ENCODE measurements around the gene PPFIBP1.

Gene PPFIBP1

GRCh38 chr12:27560126-27560525 is 36.1 kb downstream of the PPFIBP1 start:
- Histone ChIP-seq H3K4me1 (ENCODE audit: control insufficient read depth, insufficient read depth, low read length, poor library complexity, severe bottlenecking) (no peaks in the 10 kb centered on the region), H3K27me3 (replicated peaks; ENCODE audit: control insufficient read depth, insufficient read depth, low read length, poor library complexity, severe bottlenecking) (no peaks in the 10 kb centered on the region), H3K4me3 (ENCODE audit: insufficient read depth, low read depth, low read length, poor library complexity, severe bottlenecking) (no peak overlapping the region), H3K27ac (ENCODE audit: insufficient read depth, low read length, poor library complexity, severe bottlenecking) (no peak overlapping the region), H3K36me3 (ENCODE audit: control insufficient read depth, insufficient read depth, low read length) (no peaks in the 10 kb centered on the region), H3K9me3 (ENCODE audit: control insufficient read depth, low read length) (no peaks in the 10 kb centered on the region)
- no peak for DNase-seq

GRCh38 chr12:27561535-27562350 is 37.7 kb downstream of the PPFIBP1 start:
- no peaks in the 10 kb centered on the region for H3K4me1 ChIP-seq (ENCODE audit: control insufficient read depth, insufficient read depth, low read length, poor library complexity, severe bottlenecking)
- no peaks in the 10 kb centered on the region for H3K9me3 ChIP-seq (ENCODE audit: control insufficient read depth, low read length)
- no peaks in the 10 kb centered on the region for H3K36me3 ChIP-seq (ENCODE audit: control insufficient read depth, insufficient read depth, low read length)
- H3K4me3 ChIP-seq (ENCODE audit: insufficient read depth, low read depth, low read length, poor library complexity, severe bottlenecking), result no peak overlapping the region
- DNase-seq, result no peak
- H3K27ac ChIP-seq (ENCODE audit: insufficient read depth, low read length, poor library complexity, severe bottlenecking), result no peak overlapping the region
- H3K27me3 ChIP-seq (replicated peaks; ENCODE audit: control insufficient read depth, insufficient read depth, low read length, poor library complexity, severe bottlenecking), result no peaks in the 10 kb centered on the region

- Histone ChIP-seq H3K9me3 (ENCODE audit: control insufficient read depth, low read length) (no peaks in the 10 kb centered on the region), H3K4me1 (ENCODE audit: control insufficient read depth, insufficient read depth, low read length, poor library complexity, severe bottlenecking) (no peaks in the 10 kb centered on the region), H3K4me3 (ENCODE audit: insufficient read depth, low read depth, low read length, poor library complexity, severe bottlenecking) (no peak overlapping the region), H3K27me3 (replicated peaks; ENCODE audit: control insufficient read depth, insufficient read depth, low read length, poor library complexity, severe bottlenecking) (no peaks in the 10 kb centered on the region), H3K36me3 (ENCODE audit: control insufficient read depth, insufficient read depth, low read length) (no peaks in the 10 kb centered on the region), H3K27ac (ENCODE audit: insufficient read depth, low read length, poor library complexity, severe bottlenecking) (no peak overlapping the region)
- no peak for DNase-seq
Observed at GRCh38 chr12:27564612-27565213, 40.7 kb downstream of the PPFIBP1 start.

GRCh38 chr12:27566159-27566558 is 42.2 kb downstream of the PPFIBP1 start:
- no peaks in the 10 kb centered on the region for H3K4me1 ChIP-seq (ENCODE audit: control insufficient read depth, insufficient read depth, low read length, poor library complexity, severe bottlenecking)
- no peaks in the 10 kb centered on the region for H3K36me3 ChIP-seq (ENCODE audit: control insufficient read depth, insufficient read depth, low read length)
- no peak overlapping the region for H3K27ac ChIP-seq (ENCODE audit: insufficient read depth, low read length, poor library complexity, severe bottlenecking)
- no peak for DNase-seq
- no peaks in the 10 kb centered on the region for H3K9me3 ChIP-seq (ENCODE audit: control insufficient read depth, low read length)
- H3K27me3 ChIP-seq (replicated peaks; ENCODE audit: control insufficient read depth, insufficient read depth, low read length, poor library complexity, severe bottlenecking), result no peaks in the 10 kb centered on the region
- H3K4me3 ChIP-seq (ENCODE audit: insufficient read depth, low read depth, low read length, poor library complexity, severe bottlenecking), result no peak overlapping the region

GRCh38 chr12:27566626-27567025 is 42.6 kb downstream of the PPFIBP1 start:
- H3K27ac ChIP-seq (ENCODE audit: insufficient read depth, low read length, poor library complexity, severe bottlenecking), result no peak overlapping the region
- H3K9me3 ChIP-seq (ENCODE audit: control insufficient read depth, low read length), result no peaks in the 10 kb centered on the region
- H3K4me3 ChIP-seq (ENCODE audit: insufficient read depth, low read depth, low read length, poor library complexity, severe bottlenecking), result no peak overlapping the region
- H3K27me3 ChIP-seq (replicated peaks; ENCODE audit: control insufficient read depth, insufficient read depth, low read length, poor library complexity, severe bottlenecking), result no peaks in the 10 kb centered on the region
- no peak for DNase-seq
- H3K4me1 ChIP-seq (ENCODE audit: control insufficient read depth, insufficient read depth, low read length, poor library complexity, severe bottlenecking), result no peaks in the 10 kb centered on the region
- no peaks in the 10 kb centered on the region for H3K36me3 ChIP-seq (ENCODE audit: control insufficient read depth, insufficient read depth, low read length)

- DNase-seq, result no peak
- H3K27me3 ChIP-seq (replicated peaks; ENCODE audit: control insufficient read depth, insufficient read depth, low read length, poor library complexity, severe bottlenecking), result no peaks in the 10 kb centered on the region
- no peaks in the 10 kb centered on the region for H3K9me3 ChIP-seq (ENCODE audit: control insufficient read depth, low read length)
Observed at GRCh38 chr12:27571463-27571862, 47.5 kb downstream of the PPFIBP1 start.

GRCh38 chr12:27572486-27573255 is 48.7 kb downstream of the PPFIBP1 start:
- Histone ChIP-seq H3K27ac (ENCODE audit: insufficient read depth, low read length, poor library complexity, severe bottlenecking) (no peak overlapping the region), H3K9me3 (ENCODE audit: control insufficient read depth, low read length) (no peaks in the 10 kb centered on the region), H3K4me3 (ENCODE audit: insufficient read depth, low read depth, low read length, poor library complexity, severe bottlenecking) (no peak overlapping the region), H3K27me3 (replicated peaks; ENCODE audit: control insufficient read depth, insufficient read depth, low read length, poor library complexity, severe bottlenecking) (no peaks in the 10 kb centered on the region), H3K36me3 (ENCODE audit: control insufficient read depth, insufficient read depth, low read length) (no peaks in the 10 kb centered on the region), H3K4me1 (ENCODE audit: control insufficient read depth, insufficient read depth, low read length, poor library complexity, severe bottlenecking) (no peaks in the 10 kb centered on the region)
- DNase-seq, result no peak

More at GRCh38 chr12:27571463-27571862, 47.5 kb downstream of the PPFIBP1 start:
- H3K4me3 ChIP-seq (ENCODE audit: insufficient read depth, low read depth, low read length, poor library complexity, severe bottlenecking), result no peak overlapping the region
- no peaks in the 10 kb centered on the region for H3K4me1 ChIP-seq (ENCODE audit: control insufficient read depth, insufficient read depth, low read length, poor library complexity, severe bottlenecking)
- H3K27ac ChIP-seq (ENCODE audit: insufficient read depth, low read length, poor library complexity, severe bottlenecking), result no peak overlapping the region
- no peaks in the 10 kb centered on the region for H3K36me3 ChIP-seq (ENCODE audit: control insufficient read depth, insufficient read depth, low read length)

- Histone ChIP-seq H3K4me1 (ENCODE audit: control insufficient read depth, insufficient read depth, low read length, poor library complexity, severe bottlenecking) (no peaks in the 10 kb centered on the region), H3K9me3 (ENCODE audit: control insufficient read depth, low read length) (no peaks in the 10 kb centered on the region), H3K36me3 (ENCODE audit: control insufficient read depth, insufficient read depth, low read length) (no peaks in the 10 kb centered on the region), H3K27me3 (replicated peaks; ENCODE audit: control insufficient read depth, insufficient read depth, low read length, poor library complexity, severe bottlenecking) (no peaks in the 10 kb centered on the region), H3K27ac (ENCODE audit: insufficient read depth, low read length, poor library complexity, severe bottlenecking) (no peak overlapping the region), H3K4me3 (ENCODE audit: insufficient read depth, low read depth, low read length, poor library complexity, severe bottlenecking) (no peak overlapping the region)
- DNase-seq, result no peak
Observed at GRCh38 chr12:27573972-27574371, 50.0 kb downstream of the PPFIBP1 start.

- H3K4me1 ChIP-seq (ENCODE audit: control insufficient read depth, insufficient read depth, low read length, poor library complexity, severe bottlenecking), result no peaks in the 10 kb centered on the region
- no peaks in the 10 kb centered on the region for H3K36me3 ChIP-seq (ENCODE audit: control insufficient read depth, insufficient read depth, low read length)
- no peak for DNase-seq
- H3K27ac ChIP-seq (ENCODE audit: insufficient read depth, low read length, poor library complexity, severe bottlenecking), result no peak overlapping the region
- H3K9me3 ChIP-seq (ENCODE audit: control insufficient read depth, low read length), result no peaks in the 10 kb centered on the region
- no peaks in the 10 kb centered on the region for H3K27me3 ChIP-seq (replicated peaks; ENCODE audit: control insufficient read depth, insufficient read depth, low read length, poor library complexity, severe bottlenecking)
- no peak overlapping the region for H3K4me3 ChIP-seq (ENCODE audit: insufficient read depth, low read depth, low read length, poor library complexity, severe bottlenecking)
Observed at GRCh38 chr12:27575090-27575761, 51.2 kb downstream of the PPFIBP1 start.

All from effector memory CD4-positive, alpha-beta T cell (primary cell).